ENCODE measurements around the gene CNOT9. TPM values are rescaled to one million over a fixed set of nuclear protein-coding genes. Genes with fewer than 3 reads are reported as not detected.

CNOT9 gene
- total RNA-seq, 3 donors from 2014 or later = 30.6 to 55.6 (median 44.9) TPM

- no peaks in the 10 kb centered on the region for H3K36me3 ChIP-seq
- H3K27me3 ChIP-seq = no peaks in the 10 kb centered on the region
- H3K4me3 ChIP-seq = no peak overlapping the region
- TF ChIP-seq CTCF (IDR thresholded peaks at IDR 0.05) (no peak), POLR2A (IDR thresholded peaks at IDR 0.05) (no peak), POLR2AphosphoS5 (IDR thresholded peaks at IDR 0.05) (no peak)
- H3K4me1 ChIP-seq = no peaks in the 10 kb centered on the region
- no peaks in the 10 kb centered on the region for H3K9me3 ChIP-seq
- no peak for DNase-seq (ENCODE audit: low spot score in 2 of 2)
- no peak overlapping the region for H3K27ac ChIP-seq
- intact Hi-C loops (cut with DNase I; ENCODE audit: low total_unique reads) = no loop called here
These were observed 9.0 kb downstream of the CNOT9 start for GRCh38 chr2:218577482-218578220.

DNA sequence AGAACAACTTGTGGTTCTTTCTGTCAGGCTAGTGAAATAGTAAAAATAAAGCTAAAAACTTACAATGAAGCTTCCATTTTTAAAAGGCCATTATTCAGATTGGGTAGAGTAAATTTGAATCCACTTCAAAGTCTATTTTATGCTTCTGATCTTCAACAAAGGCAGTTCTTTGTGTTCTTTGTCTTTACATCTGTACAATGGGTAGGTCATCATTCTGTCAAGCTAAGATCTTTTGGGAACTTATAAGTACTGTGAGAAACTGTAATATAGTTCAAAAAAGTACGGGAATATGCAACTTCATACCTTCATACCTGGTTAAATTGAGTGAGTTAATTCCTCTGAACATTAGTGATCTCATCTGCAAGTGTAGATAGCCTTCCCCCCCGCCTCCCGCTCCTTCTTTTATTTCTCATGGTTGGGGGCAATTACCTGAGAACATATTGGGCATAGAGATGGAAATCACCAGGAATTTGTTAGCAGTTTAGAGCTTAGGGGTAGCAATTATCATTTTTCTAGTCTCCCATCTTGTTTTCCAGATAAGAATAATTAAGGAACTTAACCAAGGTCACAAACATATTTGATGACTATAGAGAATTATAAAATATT lies 9.7 kb downstream of the CNOT9 start:
- Histone ChIP-seq H3K27me3 (no peaks in the 10 kb centered on the region), H3K36me3 (no peaks in the 10 kb centered on the region), H3K4me3 (no peak overlapping the region), H3K4me1 (no peaks in the 10 kb centered on the region), H3K9me3 (no peaks in the 10 kb centered on the region), H3K27ac (no peak overlapping the region)
- TF ChIP-seq POLR2AphosphoS5 (IDR thresholded peaks at IDR 0.05) = no peak
- no peak for TF ChIP-seq POLR2A (IDR thresholded peaks at IDR 0.05)
- no peak for TF ChIP-seq CTCF (IDR thresholded peaks at IDR 0.05)
- DNase-seq (ENCODE audit: low spot score in 2 of 2) = no peak
- intact Hi-C loops (cut with DNase I; ENCODE audit: low total_unique reads) = no loop called here

GRCh38 chr2:218582076-218582475 lies 13.4 kb downstream of the CNOT9 start:
- no peak for TF ChIP-seq POLR2A (IDR thresholded peaks at IDR 0.05)
- Histone ChIP-seq H3K27ac (no peak overlapping the region), H3K9me3 (no peaks in the 10 kb centered on the region), H3K4me1 (no peaks in the 10 kb centered on the region), H3K4me3 (no peak overlapping the region), H3K27me3 (no peaks in the 10 kb centered on the region), H3K36me3 (no peaks in the 10 kb centered on the region)
- intact Hi-C loops (cut with DNase I; ENCODE audit: low total_unique reads) = no loop called here
- DNase-seq (ENCODE audit: low spot score in 2 of 2) = no peak

DNA sequence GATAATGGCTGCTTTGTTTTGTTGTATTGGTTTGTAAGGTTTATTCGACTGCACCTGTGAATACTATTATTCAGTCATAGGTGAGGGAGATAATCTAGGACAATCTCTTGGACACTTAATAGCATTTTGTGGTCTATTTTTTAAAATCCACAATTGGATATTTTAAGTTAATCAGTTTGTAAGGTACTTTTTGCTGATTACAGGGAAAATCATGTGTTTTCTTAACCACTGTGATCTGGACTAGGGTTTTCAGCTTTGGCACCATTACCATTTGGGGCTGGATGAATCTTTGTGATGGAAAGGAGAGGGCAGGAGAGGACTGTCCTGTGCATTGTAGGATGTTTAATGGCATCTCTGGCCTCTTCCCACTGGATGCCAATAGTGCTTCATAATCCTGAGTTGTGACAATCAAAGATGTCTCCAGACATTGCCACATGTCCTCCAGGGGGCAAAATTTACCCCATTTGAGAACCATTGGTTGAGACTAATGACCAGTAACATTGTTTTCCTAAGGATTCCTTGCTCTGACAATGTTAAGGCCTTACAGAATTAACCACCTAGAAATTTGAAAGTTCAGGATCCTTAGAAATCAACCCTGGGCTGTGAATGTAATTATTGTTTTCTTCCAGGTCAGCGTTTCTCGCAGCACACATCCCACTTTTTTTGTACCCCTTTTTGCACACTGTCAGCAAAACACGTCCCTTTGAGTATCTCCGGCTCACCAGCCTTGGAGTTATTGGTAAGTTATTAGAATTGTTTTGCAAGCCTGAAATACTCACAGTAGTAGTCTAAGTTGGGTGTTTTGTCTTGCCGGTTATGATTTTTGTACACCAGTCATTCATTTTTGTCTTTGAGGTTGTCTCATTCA lies 15.6 kb downstream of the CNOT9 start:
- H3K4me3 ChIP-seq = no peak overlapping the region
- intact Hi-C loops (cut with DNase I; ENCODE audit: low total_unique reads) = no loop called here
- H3K4me1 ChIP-seq = no peaks in the 10 kb centered on the region
- no peaks in the 10 kb centered on the region for H3K27me3 ChIP-seq
- H3K9me3 ChIP-seq = no peaks in the 10 kb centered on the region
- H3K36me3 ChIP-seq = no peaks in the 10 kb centered on the region
- DNase-seq (ENCODE audit: low spot score in 2 of 2) = no peak
- TF ChIP-seq CTCF (IDR thresholded peaks at IDR 0.05) = no peak
- TF ChIP-seq POLR2AphosphoS5 (IDR thresholded peaks at IDR 0.05) = no peak
- no peak for TF ChIP-seq POLR2A (IDR thresholded peaks at IDR 0.05)
- H3K27ac ChIP-seq = no peak overlapping the region

DNA sequence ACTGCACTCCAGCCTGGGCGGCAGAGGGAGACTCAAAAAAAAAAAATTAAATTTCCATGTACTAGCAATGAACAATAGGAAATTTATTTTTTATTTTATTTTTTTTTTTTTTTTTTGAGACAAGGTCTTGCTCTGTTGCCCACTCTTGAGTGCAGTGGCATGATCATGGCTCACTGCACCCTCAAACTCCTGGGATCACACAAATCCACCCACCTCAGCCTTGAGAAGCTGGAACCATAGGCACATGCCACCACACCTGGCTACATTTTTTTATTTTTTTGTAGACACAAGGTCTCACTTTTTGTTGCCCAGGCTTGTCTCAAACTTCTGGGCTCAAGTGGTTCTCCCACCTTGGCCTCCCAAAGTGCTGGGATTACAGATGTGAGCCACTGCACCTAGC lies 16.9 kb downstream of the CNOT9 start:
- intact Hi-C loops (cut with DNase I; ENCODE audit: low total_unique reads) = no loop called here
- TF ChIP-seq POLR2A (IDR thresholded peaks at IDR 0.05) (no peak), POLR2AphosphoS5 (IDR thresholded peaks at IDR 0.05) (no peak), CTCF (IDR thresholded peaks at IDR 0.05) (no peak)
- no peaks in the 10 kb centered on the region for H3K36me3 ChIP-seq
- no peak for DNase-seq (ENCODE audit: low spot score in 2 of 2)
- no peaks in the 10 kb centered on the region for H3K27me3 ChIP-seq
- no peak overlapping the region for H3K27ac ChIP-seq
- no peaks in the 10 kb centered on the region for H3K9me3 ChIP-seq
- no peak overlapping the region for H3K4me3 ChIP-seq
- no peaks in the 10 kb centered on the region for H3K4me1 ChIP-seq

Data from breast epithelium (tissue), 4 donors.